ENCODE measurements around the gene SLC7A14. TPM values are rescaled to one million over a fixed set of nuclear protein-coding genes. Genes with fewer than 3 reads are reported as not detected.

SLC7A14 gene
- total and polyA plus RNA-seq, 2 of the 13 experiments (the other 11 are each of a cell fraction or from before 2014, with no cell fraction given) = not detected

DNA sequence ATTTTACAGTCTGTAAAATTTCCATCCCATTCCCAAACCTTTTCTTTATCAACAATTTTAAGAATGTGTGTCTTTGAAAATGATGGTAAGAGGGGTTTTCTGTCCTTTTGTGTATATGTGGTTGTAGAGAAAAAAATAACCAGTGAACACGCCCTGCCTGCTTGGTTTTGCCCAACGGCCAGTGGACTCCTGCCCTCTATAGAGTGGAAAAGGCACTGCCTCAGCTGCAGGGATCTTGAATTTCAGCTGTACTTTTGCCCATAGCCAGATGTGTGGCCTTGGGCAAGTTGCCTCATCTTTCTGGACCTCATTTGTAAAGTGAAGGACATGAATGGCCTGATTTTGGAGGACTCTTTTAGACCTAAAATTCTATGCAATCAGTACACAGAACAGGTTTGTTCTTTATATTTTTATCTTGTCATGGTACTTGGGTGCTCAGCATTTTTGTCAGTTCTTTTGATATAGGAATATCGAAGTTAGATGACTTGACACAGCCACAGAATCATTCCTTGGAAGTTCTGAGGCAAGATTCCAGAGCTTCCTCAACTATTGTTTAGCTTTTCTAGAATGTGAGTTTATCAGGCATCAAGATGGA is 86.2 kb downstream of the SLC7A14 start (continued):
- TF ChIP-seq GPBP1L1 (CRISPR knock-in tag; IDR thresholded peaks at IDR 0.05) = no peak
- no peak for TF ChIP-seq ZSCAN20 (CRISPR knock-in tag; IDR thresholded peaks at IDR 0.05; ENCODE audit: borderline replicate concordance)
- TF ChIP-seq ZNF776 (CRISPR knock-in tag; IDR thresholded peaks at IDR 0.05) = no peak
- no peak for TF ChIP-seq ZNF709 (CRISPR knock-in tag; IDR thresholded peaks at IDR 0.05)
- TF ChIP-seq CTCF (CRISPR knock-in tag; IDR thresholded peaks at IDR 0.05) = peak; percentile 93
- no peak for TF ChIP-seq STAT5B (CRISPR knock-in tag; IDR thresholded peaks at IDR 0.05)
- peak; percentile 72 for TF ChIP-seq SALL1 (CRISPR knock-in tag; IDR thresholded peaks at IDR 0.05)
- TF ChIP-seq, protein P1, sequence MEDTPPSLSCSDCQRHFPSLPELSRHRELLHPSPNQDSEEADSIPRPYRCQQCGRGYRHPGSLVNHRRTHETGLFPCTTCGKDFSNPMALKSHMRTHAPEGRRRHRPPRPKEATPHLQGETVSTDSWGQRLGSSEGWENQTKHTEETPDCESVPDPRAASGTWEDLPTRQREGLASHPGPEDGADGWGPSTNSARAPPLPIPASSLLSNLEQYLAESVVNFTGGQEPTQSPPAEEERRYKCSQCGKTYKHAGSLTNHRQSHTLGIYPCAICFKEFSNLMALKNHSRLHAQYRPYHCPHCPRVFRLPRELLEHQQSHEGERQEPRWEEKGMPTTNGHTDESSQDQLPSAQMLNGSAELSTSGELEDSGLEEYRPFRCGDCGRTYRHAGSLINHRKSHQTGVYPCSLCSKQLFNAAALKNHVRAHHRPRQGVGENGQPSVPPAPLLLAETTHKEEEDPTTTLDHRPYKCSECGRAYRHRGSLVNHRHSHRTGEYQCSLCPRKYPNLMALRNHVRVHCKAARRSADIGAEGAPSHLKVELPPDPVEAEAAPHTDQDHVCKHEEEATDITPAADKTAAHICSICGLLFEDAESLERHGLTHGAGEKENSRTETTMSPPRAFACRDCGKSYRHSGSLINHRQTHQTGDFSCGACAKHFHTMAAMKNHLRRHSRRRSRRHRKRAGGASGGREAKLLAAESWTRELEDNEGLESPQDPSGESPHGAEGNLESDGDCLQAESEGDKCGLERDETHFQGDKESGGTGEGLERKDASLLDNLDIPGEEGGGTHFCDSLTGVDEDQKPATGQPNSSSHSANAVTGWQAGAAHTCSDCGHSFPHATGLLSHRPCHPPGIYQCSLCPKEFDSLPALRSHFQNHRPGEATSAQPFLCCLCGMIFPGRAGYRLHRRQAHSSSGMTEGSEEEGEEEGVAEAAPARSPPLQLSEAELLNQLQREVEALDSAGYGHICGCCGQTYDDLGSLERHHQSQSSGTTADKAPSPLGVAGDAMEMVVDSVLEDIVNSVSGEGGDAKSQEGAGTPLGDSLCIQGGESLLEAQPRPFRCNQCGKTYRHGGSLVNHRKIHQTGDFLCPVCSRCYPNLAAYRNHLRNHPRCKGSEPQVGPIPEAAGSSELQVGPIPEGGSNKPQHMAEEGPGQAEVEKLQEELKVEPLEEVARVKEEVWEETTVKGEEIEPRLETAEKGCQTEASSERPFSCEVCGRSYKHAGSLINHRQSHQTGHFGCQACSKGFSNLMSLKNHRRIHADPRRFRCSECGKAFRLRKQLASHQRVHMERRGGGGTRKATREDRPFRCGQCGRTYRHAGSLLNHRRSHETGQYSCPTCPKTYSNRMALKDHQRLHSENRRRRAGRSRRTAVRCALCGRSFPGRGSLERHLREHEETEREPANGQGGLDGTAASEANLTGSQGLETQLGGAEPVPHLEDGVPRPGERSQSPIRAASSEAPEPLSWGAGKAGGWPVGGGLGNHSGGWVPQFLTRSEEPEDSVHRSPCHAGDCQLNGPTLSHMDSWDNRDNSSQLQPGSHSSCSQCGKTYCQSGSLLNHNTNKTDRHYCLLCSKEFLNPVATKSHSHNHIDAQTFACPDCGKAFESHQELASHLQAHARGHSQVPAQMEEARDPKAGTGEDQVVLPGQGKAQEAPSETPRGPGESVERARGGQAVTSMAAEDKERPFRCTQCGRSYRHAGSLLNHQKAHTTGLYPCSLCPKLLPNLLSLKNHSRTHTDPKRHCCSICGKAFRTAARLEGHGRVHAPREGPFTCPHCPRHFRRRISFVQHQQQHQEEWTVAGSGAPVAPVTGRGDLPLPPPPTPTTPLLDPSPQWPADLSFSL (CRISPR knock-in tag; IDR thresholded peaks at IDR 0.05) = no peak
- TF ChIP-seq RFXANK (CRISPR knock-in tag; IDR thresholded peaks at IDR 0.05) = no peak
- TF ChIP-seq RAD51 (IDR thresholded peaks at IDR 0.05; ENCODE audit: borderline replicate concordance) = no peak
- no peak for TF ChIP-seq TP53 (CRISPR knock-in tag; conservative IDR thresholded peaks at IDR 0.05)
- 0 out of 2 replicates have a peak, but pooled peaks have one; percentile 15 for TF ChIP-seq SOX5 (CRISPR knock-in tag; IDR thresholded peaks at IDR 0.05; ENCODE audit: borderline replicate concordance)
- TF ChIP-seq, protein P2, sequence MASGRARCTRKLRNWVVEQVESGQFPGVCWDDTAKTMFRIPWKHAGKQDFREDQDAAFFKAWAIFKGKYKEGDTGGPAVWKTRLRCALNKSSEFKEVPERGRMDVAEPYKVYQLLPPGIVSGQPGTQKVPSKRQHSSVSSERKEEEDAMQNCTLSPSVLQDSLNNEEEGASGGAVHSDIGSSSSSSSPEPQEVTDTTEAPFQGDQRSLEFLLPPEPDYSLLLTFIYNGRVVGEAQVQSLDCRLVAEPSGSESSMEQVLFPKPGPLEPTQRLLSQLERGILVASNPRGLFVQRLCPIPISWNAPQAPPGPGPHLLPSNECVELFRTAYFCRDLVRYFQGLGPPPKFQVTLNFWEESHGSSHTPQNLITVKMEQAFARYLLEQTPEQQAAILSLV (CRISPR knock-in tag; IDR thresholded peaks at IDR 0.05; ENCODE audit: borderline replicate concordance) = no peak
- no peak for TF ChIP-seq SP5 (CRISPR knock-in tag; IDR thresholded peaks at IDR 0.05; ENCODE audit: borderline replicate concordance, low read depth)
- no peak for TF ChIP-seq FIP1L1 (IDR thresholded peaks at IDR 0.05; ENCODE audit: borderline replicate concordance, insufficient read depth, low read depth, low read length)
- 0 out of 2 replicates have a peak, but pooled peaks have one; percentile 34 for TF ChIP-seq ZNF335 (CRISPR knock-in tag; IDR thresholded peaks at IDR 0.05)
- TF ChIP-seq CEBPB (IDR thresholded peaks at IDR 0.05; ENCODE audit: borderline replicate concordance, low read depth, low read length) = peak; percentile 87
- no peak for TF ChIP-seq ZSCAN29 (CRISPR knock-in tag; conservative IDR thresholded peaks at IDR 0.05)
- no peak for TF ChIP-seq PAF1 (CRISPR knock-in tag; IDR thresholded peaks at IDR 0.05)
